GM18520 (cell line): ENCODE data around the gene ACOT7.

ENCODE experiments used
- ATAC-seq: cut with Tn5 transposase; IDR thresholded peaks from one replicate; pipeline ENCODE4 v1.9.1; 2021; ENCODE audit not compliant: unreplicated experiment

ACOT7 gene

GRCh38 chr1:6252374-6252710 is 141.2 kb downstream of the ACOT7 start:
- ATAC-seq: no peak

GRCh38 chr1:6251681-6252373 is 141.7 kb downstream of the ACOT7 start:
- no peak for ATAC-seq

GRCh38 chr1:6251233-6251632 is 142.3 kb downstream of the ACOT7 start:
- ATAC-seq: no peak

GRCh38 chr1:6249739-6250689 is 143.6 kb downstream of the ACOT7 start:
- ATAC-seq: no peak

- no peak for ATAC-seq
Observed at GRCh38 chr1:6248932-6249738, 144.4 kb downstream of the ACOT7 start.

- no peak for ATAC-seq
Observed at GRCh38 chr1:6248161-6248776, 145.3 kb downstream of the ACOT7 start.

- ATAC-seq: no peak
Observed at GRCh38 chr1:6247651-6248050, 145.9 kb downstream of the ACOT7 start.

- no peak for ATAC-seq
Observed at GRCh38 chr1:6246497-6247467, 146.8 kb downstream of the ACOT7 start.

- ATAC-seq: no peak
Observed at GRCh38 chr1:6245869-6246496, 147.6 kb downstream of the ACOT7 start.

- ATAC-seq: peak; percentile 41
Observed at GRCh38 chr1:6245086-6245868, 148.3 kb downstream of the ACOT7 start.

- ATAC-seq: no peak
Observed at GRCh38 chr1:6244401-6245049, 149.0 kb downstream of the ACOT7 start.

- no peak for ATAC-seq
Observed at GRCh38 chr1:6243993-6244392, 149.6 kb downstream of the ACOT7 start, which contains the start of gene HES3. TSS of gene HES3 (plus strand) at chr1:6244179. CDS start at chr1:6244366, 187 bp downstream.

- no peak for ATAC-seq
Observed at GRCh38 chr1:6243053-6243834, 150.3 kb downstream of the ACOT7 start.

- no peak for ATAC-seq
Observed at GRCh38 chr1:6241887-6242740, 151.5 kb downstream of the ACOT7 start.

GRCh38 chr1:6241107-6241886 is 152.3 kb downstream of the ACOT7 start:
- ATAC-seq: no peak
